ENCODE data around the gene CDKN2D. TPM values are rescaled to one million over a fixed set of nuclear protein-coding genes. Genes with fewer than 3 reads are reported as not detected.
"Not testable (repeated sequence)": the region's sequence is repeated elsewhere in the genome, so short reads cannot be mapped to it uniquely, and the experiment has no call there.

Gene CDKN2D
- total and polyA plus RNA-seq, 8 donors: 1.4 to 9.1 (median 2.6) TPM

- 44 to 47% methylated on average over 8 of the region's 8 CpGs for WGBS, 2 donors
- Histone ChIP-seq H3K27me3 (no peaks in the 10 kb centered on the region), H3K4me1 (peaks cover 0 to 12% (median 0%) of the 10 kb centered on the region in 3 donors), H3K9me3 (no peaks in the 10 kb centered on the region), H3K4me3 (peak overlapping the region in 2 of 4 donors; percentile 86 to 98), H3K36me3 (peaks cover 0 to 8% (median 0%) of the 10 kb centered on the region in 3 donors), H3K27ac (peak overlapping the region; percentile 74 to 86 (median 83))
- FAIRE-seq (no peak), ATAC-seq (peak; percentile 14 to 47 (median 20)), DNase-seq (no peak)
- intact Hi-C loops (cut with DNase I): no loop called here
- TF ChIP-seq, protein P1, sequence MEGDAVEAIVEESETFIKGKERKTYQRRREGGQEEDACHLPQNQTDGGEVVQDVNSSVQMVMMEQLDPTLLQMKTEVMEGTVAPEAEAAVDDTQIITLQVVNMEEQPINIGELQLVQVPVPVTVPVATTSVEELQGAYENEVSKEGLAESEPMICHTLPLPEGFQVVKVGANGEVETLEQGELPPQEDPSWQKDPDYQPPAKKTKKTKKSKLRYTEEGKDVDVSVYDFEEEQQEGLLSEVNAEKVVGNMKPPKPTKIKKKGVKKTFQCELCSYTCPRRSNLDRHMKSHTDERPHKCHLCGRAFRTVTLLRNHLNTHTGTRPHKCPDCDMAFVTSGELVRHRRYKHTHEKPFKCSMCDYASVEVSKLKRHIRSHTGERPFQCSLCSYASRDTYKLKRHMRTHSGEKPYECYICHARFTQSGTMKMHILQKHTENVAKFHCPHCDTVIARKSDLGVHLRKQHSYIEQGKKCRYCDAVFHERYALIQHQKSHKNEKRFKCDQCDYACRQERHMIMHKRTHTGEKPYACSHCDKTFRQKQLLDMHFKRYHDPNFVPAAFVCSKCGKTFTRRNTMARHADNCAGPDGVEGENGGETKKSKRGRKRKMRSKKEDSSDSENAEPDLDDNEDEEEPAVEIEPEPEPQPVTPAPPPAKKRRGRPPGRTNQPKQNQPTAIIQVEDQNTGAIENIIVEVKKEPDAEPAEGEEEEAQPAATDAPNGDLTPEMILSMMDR (IDR thresholded peaks at IDR 0.05): no peak
Observed at GRCh38 chr19:10543059-10543419, 25.7 kb downstream of the CDKN2D start.

- H3K9me3 ChIP-seq; intact Hi-C loops (cut with DNase I); H3K27me3 ChIP-seq; DNase-seq; ATAC-seq; H3K36me3 ChIP-seq; H3K4me1 ChIP-seq; H3K4me3 ChIP-seq; FAIRE-seq; H3K27ac ChIP-seq: not testable (repeated sequence)
- 73 to 83% methylated on average over 9 of the region's 9 CpGs for WGBS, 2 donors
Observed at GRCh38 chr19:10539016-10539415, 29.8 kb downstream of the CDKN2D start.

GRCh38 chr19:10538204-10538983 lies 30.4 kb downstream of the CDKN2D start:
- Histone ChIP-seq H3K27me3 (no peaks in the 10 kb centered on the region), H3K4me1 (peaks cover 0 to 3% (median 0%) of the 10 kb centered on the region in 3 donors), H3K9me3 (no peaks in the 10 kb centered on the region), H3K4me3 (no peak overlapping the region), H3K27ac (no peak overlapping the region), H3K36me3 (no peaks in the 10 kb centered on the region)
- WGBS, 2 donors: 72 to 79% methylated on average over 20 of the region's 20 CpGs
- FAIRE-seq: no peak
- DNase-seq: no peak
- intact Hi-C loops (cut with DNase I): no loop called here
- TF ChIP-seq, protein P1 (IDR thresholded peaks at IDR 0.05): no peak
- ATAC-seq: no peak

GRCh38 chr19:10537668-10538067 lies 31.1 kb downstream of the CDKN2D start:
- no peaks in the 10 kb centered on the region for H3K9me3 ChIP-seq
- H3K27me3 ChIP-seq: no peaks in the 10 kb centered on the region
- no peak for FAIRE-seq
- no peak for DNase-seq
- intact Hi-C loops (cut with DNase I): no loop called here
- no peak for ATAC-seq
- H3K36me3 ChIP-seq: no peaks in the 10 kb centered on the region
- no peak overlapping the region for H3K27ac ChIP-seq
- TF ChIP-seq, protein P1 (IDR thresholded peaks at IDR 0.05): no peak
- H3K4me1 ChIP-seq: no peaks in the 10 kb centered on the region
- no peak overlapping the region for H3K4me3 ChIP-seq
- 73 to 80% methylated on average over 11 of the region's 11 CpGs for WGBS, 2 donors

GRCh38 chr19:10535613-10536012 lies 33.2 kb downstream of the CDKN2D start:
- intact Hi-C loops (cut with DNase I): no loop called here
- H3K9me3 ChIP-seq: no peaks in the 10 kb centered on the region
- no peak overlapping the region for H3K27ac ChIP-seq
- no peak for FAIRE-seq
- DNase-seq: no peak
- H3K4me1 ChIP-seq: no peaks in the 10 kb centered on the region
- no peak overlapping the region for H3K4me3 ChIP-seq
- 55 to 70% methylated on average over 6 of the region's 6 CpGs for WGBS, 2 donors
- H3K36me3 ChIP-seq: no peaks in the 10 kb centered on the region
- no peaks in the 10 kb centered on the region for H3K27me3 ChIP-seq
- no peak for ATAC-seq
- TF ChIP-seq, protein P1 (IDR thresholded peaks at IDR 0.05): no peak

All from pancreas (tissue), 10 donors.